GM12878 (cell line): ENCODE results near the gene KLHL8. TPM values are rescaled to one million over a fixed set of nuclear protein-coding genes. Genes with fewer than 3 reads are reported as not detected.
A peak's percentile ranks its signal among the peaks of the same experiment; 100 is the strongest.

Experiments
- ATAC-seq: fragments of 200-7000 bp; cut with Tn5 transposase; 3 replicates; pipeline ENCODE4 v1.9.1; 2020; ENCODE audit warnings: mild to moderate bottlenecking, moderate library complexity
- BruUV-seq: library from RNA; stranded (reverse); fragments of 400-500 nt; replicated peaks from 2 replicates; lab custom pipeline; 2021; lab: Mats Ljungman, UMichigan
- CTCF ChIA-PET: fragments of 300-600 bp; sonication (Branson Sonifier 250); formaldehyde crosslinking; extraction: SDS; loops from one replicate; lab custom pipeline; 2021; ENCODE audit warnings: inconsistent platforms; lab: Yijun Ruan, JAX
- POLR2A ChIA-PET: fragments of 350-600 bp; formaldehyde crosslinking; extraction: SDS; loops from one replicate; lab custom pipeline; 2021; ENCODE audit warnings: inconsistent platforms; lab: Charles Lee
- RAD21 ChIA-PET: fragments of 300-600 bp; sonication (Branson Sonifier 250); formaldehyde crosslinking; loops from one replicate; lab custom pipeline; 2023; ENCODE audit warnings: antibody characterized with exemption; ENCODE audit not compliant: unreplicated experiment; lab: Charles Lee
- SMC1A ChIA-PET: fragments of 300-600 bp; sonication (Branson Sonifier 250); formaldehyde crosslinking; loops from one replicate; lab custom pipeline; 2023; ENCODE audit not compliant: unreplicated experiment, uncharacterized antibody; lab: Charles Lee
- DNase-seq: peaks from one replicate; pipeline ENCODE4 v3.0.0-alpha.2; 2011; ENCODE audit warnings: low read depth, low spot score
- FAIRE-seq: peaks from 3 replicates; lab custom pipeline; 2011; peaks lifted over from hg19 to GRCh38; lab: Jason Lieb, UNC
- H2AFZ ChIP-seq: 2 replicates; pipeline ENCODE4 v1.6.0; 2011; ENCODE audit warnings: low read depth, low read length, control low read depth; ENCODE audit not compliant: control insufficient read depth
- H3K27ac ChIP-seq: 2 replicates; pipeline ENCODE4 v1.5.1; 2011; ENCODE audit warnings: control low read depth; ENCODE audit not compliant: control insufficient read depth, insufficient read depth
- H3K27me3 ChIP-seq, 2 experiments: replicated peaks in 1 of 2; 2 replicates each; pipeline versions ENCODE4 v1.6.0 to v1.6.1; 2011; ENCODE audit warnings: low read length in 1 of 2; ENCODE audit not compliant: control insufficient read depth in 2 of 2, insufficient read depth in 2 of 2
- H3K36me3 ChIP-seq, 2 experiments: 2 replicates each; pipeline ENCODE4 v1.5.1; 2011; ENCODE audit warnings: low read length in 1 of 2; ENCODE audit not compliant: control insufficient read depth in 2 of 2, insufficient read depth in 2 of 2
- H3K4me1 ChIP-seq: 2 replicates; pipeline ENCODE4 v1.6.1; 2011; ENCODE audit warnings: mild to moderate bottlenecking, low read length, moderate library complexity, mixed read lengths; ENCODE audit not compliant: control insufficient read depth, insufficient read depth
- H3K4me2 ChIP-seq: 2 replicates; pipeline ENCODE4 v1.6.0; 2011; ENCODE audit warnings: control low read depth; ENCODE audit not compliant: control insufficient read depth, insufficient read depth
- H3K4me3 ChIP-seq: fragments of 200-600 bp; sonication (generic); 2 replicates; pipeline ENCODE4 v1.5.1; 2016
- H3K79me2 ChIP-seq: 2 replicates; pipeline ENCODE4 v1.6.0; 2011; ENCODE audit warnings: low read length; ENCODE audit not compliant: control insufficient read depth, insufficient read depth
- H3K9ac ChIP-seq: 2 replicates; pipeline ENCODE4 v1.8.0; 2011; ENCODE audit warnings: low read length, control low read depth, mixed read lengths; ENCODE audit not compliant: control insufficient read depth, insufficient read depth
- H3K9me3 ChIP-seq: replicated peaks from 3 replicates; pipeline ENCODE4 v1.5.1; 2011; ENCODE audit warnings: mild to moderate bottlenecking, low read length; ENCODE audit not compliant: control insufficient read depth, insufficient read depth
- H4K20me1 ChIP-seq: 2 replicates; pipeline ENCODE4 v1.6.0; 2011; ENCODE audit not compliant: control insufficient read depth, insufficient read depth
- CEBPB ChIP-seq, 2 experiments: fragments of 150-350 bp in 1 of 2; IDR thresholded peaks; 2 replicates each; pipeline ENCODE4 v1.6.1; 2012 to 2014; ENCODE audit warnings: low read depth in 2 of 2, low read length in 2 of 2, borderline replicate concordance in 1 of 2, inconsistent platforms in 1 of 2
- HDAC6 ChIP-seq: fragments of 200-600 bp; sonication (generic); IDR thresholded peaks from one replicate; pipeline ENCODE4 v1.8.0; 2017; ENCODE audit warnings: antibody characterized with exemption; ENCODE audit not compliant: unreplicated experiment
- IKZF2 ChIP-seq, 2 experiments: fragments of 450-650 bp; IDR thresholded peaks; 2 replicates each; pipeline ENCODE4 v1.6.1; 2017; ENCODE audit warnings: mild to moderate bottlenecking in 2 of 2, moderate library complexity in 2 of 2
- JUNB ChIP-seq: IDR thresholded peaks from 2 replicates; pipeline ENCODE4 v1.6.1; 2016; ENCODE audit warnings: antibody characterized with exemption, mild to moderate bottlenecking
- KLF5 ChIP-seq: fragments of 450-650 bp; IDR thresholded peaks from 2 replicates; pipeline ENCODE4 v1.6.1; 2014; ENCODE audit warnings: mild to moderate bottlenecking; ENCODE audit not compliant: partially characterized antibody
- MTA2 ChIP-seq: fragments of 450-650 bp; IDR thresholded peaks from 2 replicates; pipeline ENCODE4 v1.6.1; 2016; ENCODE audit warnings: low read depth, mild to moderate bottlenecking, moderate library complexity
- PML ChIP-seq: IDR thresholded peaks from 2 replicates; pipeline ENCODE4 v1.6.1; 2012; ENCODE audit warnings: low read length, inconsistent platforms
- POLR2AphosphoS5 ChIP-seq: IDR thresholded peaks from 2 replicates; pipeline ENCODE4 v1.6.1; 2011; ENCODE audit warnings: mild to moderate bottlenecking, low read length, inconsistent platforms
- RUNX3 ChIP-seq: IDR thresholded peaks from 2 replicates; pipeline ENCODE4 v1.6.1; 2012; ENCODE audit warnings: low read length, inconsistent platforms
- SIN3A ChIP-seq: IDR thresholded peaks from 2 replicates; pipeline ENCODE4 v1.6.1; 2012; ENCODE audit warnings: low read depth, low read length, improper control_type of control experiment
- SREBF2 ChIP-seq: IDR thresholded peaks from 2 replicates; pipeline ENCODE4 v1.6.1; 2012; ENCODE audit warnings: mild to moderate bottlenecking, low read length
- STAT3 ChIP-seq: IDR thresholded peaks from 2 replicates; pipeline ENCODE4 v1.6.1; 2011; ENCODE audit warnings: low read depth, low read length, improper control_type of control experiment
- ZNF24 ChIP-seq: fragments of 450-650 bp; IDR thresholded peaks from 2 replicates; pipeline ENCODE4 v1.6.1; 2017; ENCODE audit warnings: antibody characterized with exemption, mild to moderate bottlenecking
- WGBS: methylation state at CpG from one replicate; pipeline ENCODE4 v1.1.6; 2016; ENCODE audit warnings: low lambda C conversion rate; ENCODE audit not compliant: insufficient replicate concordance, insufficient coverage; ENCODE audit errors: missing lambda C conversion rate; 5-methylcytosine and 5-hydroxymethylcytosine counted together
- in situ Hi-C: fragments of 300-500 bp; cut with MboI; formaldehyde crosslinking; loops from 9 replicates; pipeline ENCODE4 v1.14.3; 2018; ENCODE audit warnings: mixed read lengths
- intact Hi-C: fragments of 100-400 bp; cut with micrococcal nuclease; formaldehyde crosslinking; loops from one replicate; pipeline ENCODE4 v1.14.2; 2022; ENCODE audit not compliant: unreplicated experiment
- polyA plus RNA-seq, 11 experiments: library from polyadenylated mRNA; depleted of rRNA in 4 of 11; unstranded in 6 of 11; stranded (reverse) in 5 of 11; fragments of >200 nt; fragmentation: Nextera tagmentation in 4 of 11; fragmentation: Illumina TruSeq in 1 of 11; extraction: Ambion mirVana in 4 of 11; extraction: Trizol in 1 of 11; gene quantifications; 1 replicate in 1 of 11; 2 replicates in 10 of 11; pipeline versions ENCODE4 v1.2.1 to v1.2.3, GENCODE V29; 2011 to 2016; ENCODE audit warnings: inconsistent platforms in 2 of 11, missing spikeins in 2 of 11, low read depth in 1 of 11
- total RNA-seq, 4 experiments: library from RNA; depleted of rRNA in 3 of 4; stranded (reverse); fragments of >200 nt in 3 of 4; fragmentation: Illumina TruSeq in 1 of 4; extraction: Trizol in 1 of 4; gene quantifications; 2 replicates each; pipeline versions ENCODE4 v1.2.1 to v1.2.3, GENCODE V29; 2013 to 2021
- TF ChIP-seq, protein P1 (sequence below): IDR thresholded peaks from 2 replicates; pipeline ENCODE4 v1.6.1; 2011; ENCODE audit warnings: borderline replicate concordance, low read depth, mild to moderate bottlenecking, moderate library complexity, low read length; ENCODE audit not compliant: insufficient read depth, poor library complexity, severe bottlenecking
- TF ChIP-seq, protein P2 (sequence below): fragments of 450-650 bp; IDR thresholded peaks from 2 replicates; pipeline ENCODE4 v1.6.1; 2014; ENCODE audit warnings: mild to moderate bottlenecking
- TF ChIP-seq, protein P3 (sequence below): fragments of 450-650 bp; IDR thresholded peaks from 2 replicates; pipeline ENCODE4 v1.6.1; 2017; ENCODE audit warnings: antibody characterized with exemption, mild to moderate bottlenecking, moderate library complexity

KLHL8 gene
- total and polyA plus RNA-seq, 10 of the 15 experiments (the other 5 are each of a cell fraction or from before 2014, with no cell fraction given): 4.5 to 13.1 (median 9.0) TPM

DNA sequence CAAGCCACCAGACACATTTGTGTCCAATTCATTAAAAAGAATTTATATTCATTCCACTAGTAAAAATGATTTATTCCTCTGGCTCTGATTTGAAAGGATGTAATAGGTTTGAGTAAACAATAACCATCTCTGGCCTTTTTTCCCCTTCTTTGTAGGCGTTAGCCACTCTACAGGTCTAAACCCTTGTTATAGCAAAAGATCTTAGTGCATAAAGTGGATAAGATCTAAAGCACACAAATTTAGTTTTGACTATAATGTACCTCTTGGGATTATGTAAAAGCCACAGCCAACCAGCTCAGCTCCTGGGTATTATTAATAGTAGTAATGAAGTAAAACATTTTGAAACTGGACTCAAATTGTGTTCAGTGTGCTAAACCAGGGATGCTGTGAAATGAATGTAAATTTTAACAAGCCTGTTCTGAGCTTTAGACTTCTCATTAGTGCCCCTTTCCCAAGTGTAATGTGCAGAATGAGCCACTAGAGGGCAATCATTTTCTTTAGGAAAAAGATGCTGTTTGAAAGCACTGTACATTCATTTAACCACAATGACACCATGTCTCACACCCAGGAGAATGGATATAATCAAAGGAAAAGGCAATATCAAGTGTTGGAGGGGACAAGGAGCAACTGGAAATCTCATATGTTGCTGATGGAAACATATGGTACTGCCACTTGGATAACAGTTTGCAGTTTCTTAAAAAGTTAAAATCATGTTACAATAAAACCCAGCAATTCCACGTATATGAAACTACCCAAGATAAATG is 69.7 kb downstream of the KLHL8 start:
- ChIA-PET SMC1A (interaction anchor here (0.5 to 4.7 kb wide), 33 partner anchors 9 to 651 kb away, joined by 3 to 79 read pairs (median 4); partner anchors contain the start of gene KLHL8), POLR2A (interaction anchor here (0.5 to 1.7 kb wide), 5 partner anchors 14 to 230 kb away, joined by 3 to 7 read pairs (median 4); no protein-coding TSS in a partner anchor), RAD21 (interaction anchor here (0.6 to 4.0 kb wide), 22 partner anchors 16 to 317 kb away, joined by 3 to 61 read pairs (median 4); no protein-coding TSS in a partner anchor), CTCF (interaction anchor here (0.6 to 5.2 kb wide), 51 partner anchors 9 to 860 kb away, joined by 3 to 130 read pairs (median 4); partner anchors contain the start of genes AFF1 and HSD17B11)
- H4K20me1 ChIP-seq: no peaks in the 10 kb centered on the region
- no peaks in the 10 kb centered on the region for H3K4me1 ChIP-seq
- H3K9ac ChIP-seq: no peak overlapping the region
- no peaks in the 10 kb centered on the region for H3K36me3 ChIP-seq
- no peaks in the 10 kb centered on the region for H3K9me3 ChIP-seq
- no peak overlapping the region for H3K27ac ChIP-seq
- peak; percentile 35 for DNase-seq
- intact Hi-C loops (loop anchor here (1.0 to 2.0 kb wide), 2 partner anchors 85 to 314 kb away; no protein-coding TSS in a partner anchor), in situ Hi-C loops (loop anchor here (25.0 kb wide), 1 partner anchor 687 kb away; the partner anchor contains the start of gene MEPE)
- no peak overlapping the region for H2AFZ ChIP-seq
- WGBS: 28% methylated on average over 2 of the region's 2 CpGs
- H3K27me3 ChIP-seq: no peaks in the 10 kb centered on the region
- H3K4me2 ChIP-seq: no peak overlapping the region
- H3K79me2 ChIP-seq: no peaks in the 10 kb centered on the region
- peak; percentile 84 for ATAC-seq
- BruUV-seq: no TSS peak
- no peak for FAIRE-seq
- no peak overlapping the region for H3K4me3 ChIP-seq
- TF ChIP-seq, protein P1, sequence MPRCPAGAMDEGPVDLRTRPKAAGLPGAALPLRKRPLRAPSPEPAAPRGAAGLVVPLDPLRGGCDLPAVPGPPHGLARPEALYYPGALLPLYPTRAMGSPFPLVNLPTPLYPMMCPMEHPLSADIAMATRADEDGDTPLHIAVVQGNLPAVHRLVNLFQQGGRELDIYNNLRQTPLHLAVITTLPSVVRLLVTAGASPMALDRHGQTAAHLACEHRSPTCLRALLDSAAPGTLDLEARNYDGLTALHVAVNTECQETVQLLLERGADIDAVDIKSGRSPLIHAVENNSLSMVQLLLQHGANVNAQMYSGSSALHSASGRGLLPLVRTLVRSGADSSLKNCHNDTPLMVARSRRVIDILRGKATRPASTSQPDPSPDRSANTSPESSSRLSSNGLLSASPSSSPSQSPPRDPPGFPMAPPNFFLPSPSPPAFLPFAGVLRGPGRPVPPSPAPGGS: no peak
- no peak for TF ChIP-seq PML
- no peak for TF ChIP-seq ZNF24
- no peak for TF ChIP-seq CEBPB (IDR thresholded peaks at IDR 0.05; ENCODE audit: borderline replicate concordance in 1 of 2, low read depth in 2 of 2, low read length in 2 of 2)
- no peak for TF ChIP-seq SREBF2
- TF ChIP-seq STAT3: peak; percentile 69; the same call in 1 of the 2 replicates
- TF ChIP-seq KLF5: no peak
- TF ChIP-seq SIN3A: no peak
- no peak for TF ChIP-seq MTA2
- TF ChIP-seq, protein P2, sequence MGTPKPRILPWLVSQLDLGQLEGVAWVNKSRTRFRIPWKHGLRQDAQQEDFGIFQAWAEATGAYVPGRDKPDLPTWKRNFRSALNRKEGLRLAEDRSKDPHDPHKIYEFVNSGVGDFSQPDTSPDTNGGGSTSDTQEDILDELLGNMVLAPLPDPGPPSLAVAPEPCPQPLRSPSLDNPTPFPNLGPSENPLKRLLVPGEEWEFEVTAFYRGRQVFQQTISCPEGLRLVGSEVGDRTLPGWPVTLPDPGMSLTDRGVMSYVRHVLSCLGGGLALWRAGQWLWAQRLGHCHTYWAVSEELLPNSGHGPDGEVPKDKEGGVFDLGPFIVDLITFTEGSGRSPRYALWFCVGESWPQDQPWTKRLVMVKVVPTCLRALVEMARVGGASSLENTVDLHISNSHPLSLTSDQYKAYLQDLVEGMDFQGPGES: no peak
- TF ChIP-seq IKZF2 (IDR thresholded peaks at IDR 0.05): peak in 1 of 2 experiments; percentile 27; a peak in 1 of 4 replicates
- peak; percentile 47; the same call in 1 of the 2 replicates for TF ChIP-seq POLR2AphosphoS5
- TF ChIP-seq, protein P3, sequence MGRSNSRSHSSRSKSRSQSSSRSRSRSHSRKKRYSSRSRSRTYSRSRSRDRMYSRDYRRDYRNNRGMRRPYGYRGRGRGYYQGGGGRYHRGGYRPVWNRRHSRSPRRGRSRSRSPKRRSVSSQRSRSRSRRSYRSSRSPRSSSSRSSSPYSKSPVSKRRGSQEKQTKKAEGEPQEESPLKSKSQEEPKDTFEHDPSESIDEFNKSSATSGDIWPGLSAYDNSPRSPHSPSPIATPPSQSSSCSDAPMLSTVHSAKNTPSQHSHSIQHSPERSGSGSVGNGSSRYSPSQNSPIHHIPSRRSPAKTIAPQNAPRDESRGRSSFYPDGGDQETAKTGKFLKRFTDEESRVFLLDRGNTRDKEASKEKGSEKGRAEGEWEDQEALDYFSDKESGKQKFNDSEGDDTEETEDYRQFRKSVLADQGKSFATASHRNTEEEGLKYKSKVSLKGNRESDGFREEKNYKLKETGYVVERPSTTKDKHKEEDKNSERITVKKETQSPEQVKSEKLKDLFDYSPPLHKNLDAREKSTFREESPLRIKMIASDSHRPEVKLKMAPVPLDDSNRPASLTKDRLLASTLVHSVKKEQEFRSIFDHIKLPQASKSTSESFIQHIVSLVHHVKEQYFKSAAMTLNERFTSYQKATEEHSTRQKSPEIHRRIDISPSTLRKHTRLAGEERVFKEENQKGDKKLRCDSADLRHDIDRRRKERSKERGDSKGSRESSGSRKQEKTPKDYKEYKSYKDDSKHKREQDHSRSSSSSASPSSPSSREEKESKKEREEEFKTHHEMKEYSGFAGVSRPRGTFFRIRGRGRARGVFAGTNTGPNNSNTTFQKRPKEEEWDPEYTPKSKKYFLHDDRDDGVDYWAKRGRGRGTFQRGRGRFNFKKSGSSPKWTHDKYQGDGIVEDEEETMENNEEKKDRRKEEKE: no peak
- peak; percentile 79 for TF ChIP-seq RUNX3
- TF ChIP-seq HDAC6: no peak
- TF ChIP-seq JUNB: 0 out of 2 replicates have a peak, but pooled peaks have one; percentile 25
